GM19468 (cell line): ENCODE data around the gene CENPL.
A peak's percentile ranks its signal among the peaks of the same experiment; 100 is the strongest.
"Not testable (repeated sequence)": the region's sequence is repeated elsewhere in the genome, so short reads cannot be mapped to it uniquely, and the experiment has no call there.

Experiments
- ATAC-seq: cut with Tn5 transposase; IDR thresholded peaks from one replicate; pipeline ENCODE4 v1.9.1; 2021; ENCODE audit warnings: mild to moderate bottlenecking, moderate library complexity, moderate number of reproducible peaks; ENCODE audit not compliant: unreplicated experiment; ENCODE audit errors: extremely low read depth

CENPL gene

DNA sequence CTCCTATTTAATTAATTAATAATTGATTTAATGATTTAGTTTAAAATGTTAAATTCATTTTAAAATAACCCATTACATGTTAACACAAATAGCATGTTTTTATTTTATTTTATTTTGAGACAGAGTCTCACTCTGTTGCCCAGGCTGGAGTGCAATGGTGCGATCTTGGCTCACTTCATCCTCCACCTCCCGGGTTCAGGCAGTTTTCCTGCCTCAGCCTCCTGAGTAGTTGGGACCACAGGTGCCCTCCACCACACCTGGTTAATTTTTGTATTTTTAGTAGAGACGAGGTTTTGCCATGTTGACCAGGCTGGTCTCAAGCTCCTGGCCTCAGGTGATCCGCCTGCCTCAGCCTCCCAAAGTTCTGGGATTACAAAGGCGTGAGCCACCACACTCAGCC is 34.9 kb upstream of the CENPL start:
- ATAC-seq, result not testable (repeated sequence)

DNA sequence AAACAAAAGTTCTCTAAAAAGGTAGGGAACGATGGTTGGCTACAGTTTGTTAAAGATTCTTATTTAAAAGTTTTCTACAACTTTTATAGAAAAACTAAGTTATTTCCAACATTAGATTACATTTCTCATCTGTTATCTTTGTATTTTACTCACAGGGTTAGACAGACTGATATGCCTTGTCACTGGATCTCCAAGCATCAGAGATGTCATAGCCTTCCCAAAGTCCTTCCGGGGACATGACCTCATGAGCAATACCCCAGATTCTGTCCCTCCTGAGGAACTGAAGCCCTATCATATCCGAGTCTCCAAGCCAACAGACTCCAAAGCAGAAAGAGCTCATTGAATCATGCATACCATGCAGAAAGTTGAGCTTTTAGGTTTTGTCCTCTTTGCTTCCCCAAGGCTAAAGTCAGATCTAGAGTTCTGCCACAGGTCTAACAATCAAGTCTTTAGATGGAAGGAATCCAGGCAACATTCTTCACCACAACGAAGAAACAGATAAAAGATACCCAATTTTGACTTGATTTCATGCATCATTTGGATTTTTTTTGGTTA is 32.8 kb upstream of the CENPL start:
- ATAC-seq, result no peak

DNA sequence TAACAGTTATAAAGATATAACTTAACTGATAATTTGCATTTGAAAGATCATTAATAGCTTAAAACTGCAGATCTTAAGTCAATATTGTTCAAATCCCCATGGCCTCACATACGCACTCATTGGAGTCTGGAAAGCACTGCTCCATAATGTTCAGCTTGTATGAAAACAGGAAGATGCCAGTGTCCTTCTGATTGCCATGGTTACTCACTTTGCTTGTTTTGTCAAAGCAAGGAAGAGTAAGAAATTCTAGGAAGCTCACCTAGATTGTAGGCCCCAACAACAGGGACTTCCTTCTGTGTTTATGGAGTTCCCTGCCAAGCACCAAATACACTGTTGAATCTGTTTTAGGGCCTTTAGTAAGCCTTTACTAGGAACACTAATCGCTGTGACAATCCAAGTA is 32.2 kb upstream of the CENPL start:
- ATAC-seq, result no peak

DNA sequence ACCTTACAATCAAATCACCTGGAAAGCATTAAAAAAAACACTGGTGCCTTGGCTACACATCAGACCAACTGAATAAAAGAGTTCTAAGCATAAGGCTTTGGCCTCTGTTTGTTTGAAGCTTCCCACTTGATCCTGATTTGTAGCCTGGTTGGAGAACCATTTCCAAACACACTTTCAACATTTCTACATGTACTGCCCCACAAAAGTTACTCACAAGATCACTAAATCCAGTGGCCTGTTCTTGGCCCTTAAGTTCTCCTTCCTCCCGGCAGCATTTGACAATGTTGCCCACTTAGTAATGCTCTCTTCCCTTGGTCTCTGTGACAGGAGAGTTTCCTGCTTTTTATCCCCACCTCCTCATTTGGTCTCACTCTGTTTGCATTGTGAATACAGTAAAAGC is 31.3 kb upstream of the CENPL start:
- no peak for ATAC-seq

DNA sequence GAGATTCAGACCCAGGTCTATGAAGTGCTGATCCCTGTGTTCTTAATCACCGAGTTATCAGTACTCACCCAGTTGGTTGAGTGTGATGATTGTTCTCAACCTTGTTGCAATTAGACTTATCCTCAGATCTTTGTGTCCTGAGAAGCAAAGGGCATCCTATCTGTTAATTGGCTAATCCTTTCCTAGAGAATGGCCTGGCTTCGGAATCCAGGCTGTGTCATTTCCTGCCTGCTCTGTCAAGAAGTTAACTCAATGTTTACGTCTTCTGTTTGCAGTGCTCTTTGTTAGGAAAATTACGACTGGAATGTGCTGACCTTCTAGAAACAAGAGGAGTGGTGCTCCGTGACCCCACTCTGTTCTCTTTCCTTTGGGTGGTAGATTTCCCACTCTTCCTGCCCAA is 28.4 kb upstream of the CENPL start:
- ATAC-seq, result no peak

DNA sequence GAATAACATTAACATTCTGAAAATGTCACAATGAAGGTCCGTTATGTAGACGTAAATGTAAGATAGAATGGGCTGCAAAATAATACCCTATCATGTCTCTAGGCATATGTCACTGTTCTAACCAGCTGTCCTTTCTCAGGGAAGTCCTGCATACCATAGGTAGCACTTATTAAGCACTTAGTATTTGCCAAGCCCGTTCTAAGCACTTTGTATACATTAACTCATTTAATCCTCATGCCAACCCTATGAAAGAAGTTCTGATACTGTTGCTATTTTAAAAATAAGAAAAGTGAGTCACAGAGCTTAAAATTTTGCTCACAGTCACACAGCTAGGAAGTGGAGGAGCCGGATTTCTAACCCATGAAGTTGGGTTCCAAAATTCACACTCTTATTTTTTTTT is 27.4 kb upstream of the CENPL start:
- no peak for ATAC-seq

DNA sequence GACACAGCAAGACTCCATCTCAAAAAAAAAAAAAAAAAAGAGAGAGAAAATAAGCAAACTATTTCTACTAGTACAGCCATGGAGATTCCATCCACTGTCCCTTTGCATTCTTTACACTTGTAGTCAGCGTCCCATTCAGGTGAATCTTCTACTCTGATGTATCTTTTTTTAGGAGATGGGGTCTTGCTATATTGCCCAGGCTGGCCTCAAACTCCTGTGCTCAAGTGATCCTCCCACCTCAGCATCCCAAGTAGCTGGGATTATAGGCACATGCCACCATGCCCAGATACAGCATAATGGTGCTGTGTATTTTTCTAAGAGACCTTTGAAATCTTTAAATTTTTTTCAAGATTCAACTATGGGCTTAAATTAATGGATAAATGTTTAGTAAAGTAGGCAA is 8.1 kb upstream of the CENPL start:
- ATAC-seq, result no peak

DNA sequence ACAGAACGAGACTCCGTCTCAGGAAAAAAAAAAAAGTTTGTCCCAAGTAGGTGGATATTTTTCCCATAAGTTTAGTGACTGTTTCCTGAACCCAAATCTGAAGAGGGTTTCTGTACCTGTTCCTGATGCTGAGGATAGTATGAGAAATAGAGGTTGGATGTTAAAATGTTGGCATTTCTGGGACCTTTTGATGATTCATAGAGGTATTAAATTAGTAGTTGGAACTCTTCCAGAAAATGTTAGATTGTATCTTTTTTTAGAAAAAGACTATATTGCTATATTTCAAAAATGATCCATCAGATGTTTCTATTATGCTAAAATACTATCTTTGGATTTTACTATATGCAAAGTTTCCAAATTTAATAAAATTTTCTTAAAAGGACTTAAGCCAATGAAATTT is 2.9 kb upstream of the CENPL start:
- ATAC-seq, result no peak

DNA sequence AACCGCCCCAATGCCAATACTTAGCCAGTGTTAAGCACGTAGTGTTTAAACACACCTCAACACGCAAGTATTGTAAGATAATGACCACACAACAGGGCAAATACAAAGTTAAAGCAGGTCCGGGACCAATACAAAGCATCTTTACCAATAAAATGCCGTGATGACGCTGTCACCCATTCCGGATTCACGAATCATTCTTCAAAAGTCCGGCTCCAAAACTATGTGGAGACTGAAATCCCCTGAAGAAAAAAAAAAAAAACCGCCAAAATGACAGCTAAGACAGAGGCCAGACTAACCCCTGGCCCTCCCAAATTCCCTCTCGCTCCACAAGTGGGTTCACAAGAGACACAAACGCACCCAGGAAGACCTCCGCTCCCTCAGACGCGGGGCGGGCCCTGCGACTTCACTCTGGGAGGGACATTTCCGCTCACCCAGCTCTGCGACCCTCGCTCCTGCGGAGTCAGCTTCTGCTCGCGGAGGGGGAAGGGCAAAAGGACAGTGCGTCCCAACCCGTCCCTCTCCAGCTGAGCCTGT is 835 bp downstream of the CENPL start:
- ATAC-seq, result peak; percentile 11

DNA sequence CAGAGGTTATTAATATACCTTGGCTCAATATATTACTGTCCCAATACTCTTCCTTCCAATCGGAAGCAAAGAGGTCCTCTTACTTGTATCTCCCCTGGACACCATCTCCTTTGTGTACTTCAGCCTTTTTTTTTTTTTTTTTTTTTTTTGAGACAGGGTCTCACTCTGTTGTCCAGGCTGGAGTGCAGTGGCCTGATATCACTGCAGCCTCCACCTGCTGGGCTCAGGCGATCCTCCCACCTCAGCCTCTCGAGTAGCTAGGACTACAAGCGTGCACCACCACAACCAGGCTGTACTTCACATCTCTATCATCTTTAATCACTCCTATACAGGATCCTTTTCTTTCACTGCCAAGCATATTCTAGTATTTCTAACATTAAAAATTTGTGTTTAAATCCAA is 3.0 kb downstream of the CENPL start:
- ATAC-seq, result no peak

DNA sequence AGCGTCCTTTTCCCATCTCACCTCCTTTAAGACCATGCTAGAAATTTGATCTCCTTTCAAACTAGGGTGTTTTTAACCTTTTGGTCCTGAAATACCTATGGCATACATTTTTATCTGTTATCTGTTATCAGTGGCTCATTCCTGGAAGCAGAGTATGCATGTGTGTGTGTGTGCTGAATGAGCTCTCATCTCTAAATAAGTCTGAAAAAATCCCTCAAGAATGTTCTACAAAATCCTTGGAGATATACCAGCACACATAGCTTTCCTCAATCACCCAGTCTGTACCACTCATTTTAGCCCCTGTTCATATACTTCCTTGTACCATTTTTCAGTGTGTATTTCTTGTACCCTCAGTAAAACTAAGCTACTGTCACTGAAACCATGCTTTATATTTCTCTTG is 6.2 kb downstream of the CENPL start:
- ATAC-seq, result no peak

DNA sequence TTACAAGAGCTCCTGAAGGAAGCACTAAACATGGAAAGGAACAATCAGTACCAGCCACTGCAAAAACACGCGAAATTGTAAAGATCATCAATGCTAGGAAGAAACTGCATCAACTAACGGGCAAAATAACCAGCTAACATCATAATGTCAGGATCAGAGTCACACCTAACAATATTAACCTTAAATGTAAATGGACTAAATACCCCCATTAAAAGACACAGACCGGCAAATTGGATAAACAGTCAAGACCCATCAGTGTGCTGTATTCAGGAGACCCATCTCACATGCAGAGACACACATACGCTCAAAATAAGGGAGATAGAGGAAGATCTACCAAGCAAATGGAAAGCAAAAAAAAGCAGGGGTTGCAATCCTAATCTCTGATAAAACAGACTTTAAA is 11.0 kb downstream of the CENPL start:
- not testable (repeated sequence) for ATAC-seq

DNA sequence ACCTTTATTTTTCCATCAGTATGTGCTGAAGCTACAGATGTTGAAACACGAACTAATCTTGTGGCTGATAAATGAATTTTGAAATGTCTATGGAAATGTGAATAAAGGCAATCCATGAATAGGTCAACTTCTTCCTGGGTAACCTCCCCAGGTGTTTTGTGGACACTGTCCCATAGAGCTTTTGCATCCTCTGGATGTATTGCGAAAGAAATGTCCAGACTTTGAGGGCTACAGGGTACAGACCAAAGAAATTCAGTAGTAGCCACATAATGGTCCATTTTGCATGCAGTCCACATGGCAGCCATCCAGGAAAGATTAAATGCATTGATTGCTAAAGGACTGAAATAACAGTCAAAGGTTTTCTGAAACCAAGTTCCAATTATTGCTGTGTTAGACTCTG is 21.7 kb downstream of the CENPL start:
- no peak for ATAC-seq

DNA sequence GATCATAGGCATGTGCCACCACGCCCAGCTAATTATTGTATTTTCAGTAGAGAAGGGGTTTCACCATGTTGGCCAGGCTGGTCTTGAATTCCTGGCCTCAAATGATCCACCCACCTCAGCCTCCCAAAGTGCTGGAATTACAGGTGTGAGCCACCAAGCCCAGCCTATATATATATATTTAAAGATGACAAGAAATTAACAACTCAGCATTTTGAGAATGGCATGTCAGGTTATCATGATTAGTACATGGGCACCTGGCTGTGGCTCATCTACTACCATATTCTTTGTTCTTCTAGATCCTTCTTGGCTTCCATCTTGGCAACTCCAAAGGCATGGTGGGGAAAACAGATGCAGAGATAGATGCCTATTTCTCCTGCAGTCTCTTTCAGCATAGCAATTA is 24.7 kb downstream of the CENPL start:
- ATAC-seq, result not testable (repeated sequence)

DNA sequence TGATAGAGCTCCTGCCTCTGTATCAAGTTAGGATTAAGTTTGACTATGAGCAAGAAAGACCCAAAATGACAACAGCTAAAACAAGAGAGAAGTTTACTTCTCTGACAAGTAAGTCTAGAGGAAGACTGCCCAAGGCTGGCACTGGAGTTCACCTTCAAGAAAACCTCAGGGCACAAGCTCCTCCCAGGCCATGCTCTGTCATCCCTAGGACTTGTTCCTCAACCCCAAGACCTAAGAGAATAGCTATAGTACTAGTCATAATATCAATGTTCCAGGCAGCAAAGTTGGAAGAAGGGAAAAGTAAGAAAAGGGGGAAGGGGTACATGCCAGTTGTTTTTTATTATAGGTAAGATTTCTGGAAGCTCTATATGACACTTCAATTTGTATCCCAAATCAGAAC is 26.6 kb downstream of the CENPL start:
- ATAC-seq, result no peak

DNA sequence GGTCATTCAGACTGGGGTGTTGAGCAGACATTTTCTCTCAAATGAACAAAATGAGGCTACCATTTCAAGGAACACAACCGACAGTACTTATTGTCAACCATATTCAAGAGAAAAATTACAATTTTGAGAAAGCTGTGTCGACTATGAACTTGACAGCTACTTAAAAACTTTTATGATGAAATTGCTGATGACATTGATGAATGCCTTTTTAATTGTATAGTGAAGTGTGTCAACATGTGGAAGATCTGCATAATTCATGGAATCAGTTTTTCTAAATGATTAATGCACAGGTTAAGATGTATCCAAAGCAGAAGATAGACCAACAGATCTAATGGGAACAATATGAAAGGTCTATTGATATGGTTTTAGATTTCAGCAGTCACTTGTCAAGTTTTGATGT is 34.8 kb downstream of the CENPL start:
- ATAC-seq, result no peak

DNA sequence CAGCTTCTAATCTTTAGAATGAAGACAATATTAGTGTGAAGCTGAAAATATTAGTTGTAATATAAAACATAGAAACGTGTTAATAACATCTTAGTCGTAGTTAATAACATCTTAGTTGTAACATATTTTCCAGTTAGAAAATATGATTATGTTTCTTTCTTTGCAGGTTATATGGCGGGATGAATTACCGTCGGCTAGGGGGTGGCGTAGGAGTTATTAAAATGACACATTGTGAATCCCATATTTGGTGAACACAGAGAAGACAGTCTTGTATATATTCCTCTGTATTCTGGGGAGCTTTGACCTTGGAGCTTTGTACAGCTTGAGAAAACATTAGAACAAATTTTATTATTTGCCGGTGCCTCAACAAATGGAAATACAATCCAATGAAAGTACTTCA is 39.7 kb downstream of the CENPL start:
- ATAC-seq, result no peak

DNA sequence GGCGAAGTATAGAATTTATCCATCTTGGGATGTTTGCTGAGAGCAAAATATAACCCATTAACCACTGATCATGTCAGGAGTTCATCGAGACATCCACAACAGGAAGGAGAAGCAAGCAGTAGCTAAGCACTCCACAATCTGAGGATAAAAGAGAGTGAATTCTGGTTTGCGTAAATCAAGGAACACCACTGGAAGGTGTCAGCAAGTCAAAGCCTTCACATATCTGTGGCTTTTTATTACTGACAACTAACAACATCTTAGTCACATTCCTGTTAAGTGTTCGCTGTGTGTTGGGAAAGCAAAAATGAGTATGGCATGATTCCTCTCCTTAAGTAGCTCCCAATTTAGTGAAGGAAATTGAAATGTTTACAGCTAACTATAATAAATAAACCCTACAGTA is 44.7 kb downstream of the CENPL start:
- ATAC-seq, result no peak

DNA sequence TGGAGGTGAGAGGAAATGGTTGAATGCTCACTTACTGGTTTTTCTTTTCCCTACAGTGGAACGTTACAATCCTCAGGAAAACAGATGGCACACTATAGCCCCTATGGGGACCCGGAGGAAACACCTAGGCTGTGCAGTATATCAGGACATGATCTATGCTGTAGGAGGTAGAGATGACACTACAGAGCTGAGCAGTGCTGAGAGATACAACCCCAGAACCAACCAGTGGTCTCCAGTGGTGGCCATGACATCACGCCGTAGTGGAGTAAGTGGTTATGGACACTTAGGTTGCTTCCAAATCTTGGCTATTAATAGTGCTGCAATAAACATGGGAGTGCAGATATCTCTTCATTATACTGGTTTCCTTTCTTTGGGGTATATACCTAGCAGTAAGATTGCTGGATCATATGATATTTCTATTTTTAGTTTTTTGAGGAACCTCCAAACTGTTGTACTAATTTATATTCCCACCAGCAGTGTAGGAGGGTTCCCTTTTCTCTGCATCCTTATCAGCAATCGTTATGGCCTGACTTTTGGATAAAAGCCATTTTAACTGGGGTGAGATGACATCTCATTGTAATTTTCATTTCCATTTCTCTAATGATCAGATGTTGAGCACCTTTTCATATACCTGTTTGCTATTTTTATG is 49.0 kb downstream of the CENPL start:
- no peak for ATAC-seq

DNA sequence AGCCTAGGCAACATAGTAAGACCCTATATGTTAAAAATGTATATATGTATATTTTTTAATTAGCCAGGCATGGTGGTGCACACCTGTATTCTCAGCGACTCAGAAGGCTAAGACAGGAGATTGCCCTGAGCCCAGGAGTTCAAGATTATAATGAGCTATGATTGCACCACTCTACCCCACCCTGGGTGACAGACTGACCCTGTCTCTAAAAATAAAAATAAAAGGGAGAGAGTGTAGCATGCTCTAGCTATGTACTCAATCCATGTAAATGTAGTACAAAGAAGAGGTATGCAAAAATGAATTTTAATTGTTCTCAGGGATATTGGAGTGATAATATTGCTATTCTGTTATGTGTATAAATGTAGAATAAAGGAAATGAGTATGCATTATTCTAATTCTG is 53.1 kb downstream of the CENPL start:
- no peak for ATAC-seq

DNA sequence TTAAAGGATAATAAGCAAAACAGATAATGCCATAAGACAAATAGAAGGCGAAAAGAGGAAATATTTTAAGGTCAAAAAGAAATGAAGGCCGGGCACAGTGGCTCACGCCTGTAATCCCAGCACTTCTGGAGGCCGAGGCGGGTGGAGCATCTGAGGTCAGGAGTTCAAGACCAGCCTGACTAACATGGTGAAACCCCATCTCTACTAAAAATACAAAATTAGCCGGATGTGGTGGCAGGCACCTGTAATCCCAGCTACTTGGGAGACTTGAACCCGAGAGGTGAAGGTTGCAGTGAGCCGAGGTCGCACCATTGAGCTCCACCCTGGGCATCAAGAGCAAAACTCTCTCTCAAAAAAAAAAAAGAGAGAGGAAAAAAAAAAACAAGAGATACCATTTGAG is 54.4 kb downstream of the CENPL start:
- ATAC-seq, result not testable (repeated sequence)

DNA sequence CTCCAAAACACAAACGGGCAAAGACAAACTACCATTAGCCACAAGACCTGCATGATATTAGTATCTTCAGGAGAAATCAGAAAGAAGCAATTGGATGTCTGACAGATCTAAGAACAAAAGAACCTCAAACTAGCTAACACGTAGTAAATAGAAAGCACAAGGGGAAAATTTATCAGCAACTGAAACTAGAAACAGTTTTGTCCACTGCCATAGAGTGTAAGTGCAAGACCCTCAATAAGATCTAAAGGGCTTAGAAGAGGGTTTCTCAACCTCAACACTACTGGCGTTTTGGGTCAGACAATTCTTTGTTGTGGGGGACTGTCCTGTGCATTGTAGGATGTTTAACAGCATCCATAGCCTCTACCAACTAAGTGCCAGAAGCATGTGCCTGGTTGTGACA is 55.9 kb downstream of the CENPL start:
- ATAC-seq, result no peak
